Renal cortex interstitium (tissue), 11 donors: ENCODE measurements around the gene TTBK1. TPM values are rescaled to one million over a fixed set of nuclear protein-coding genes. Genes with fewer than 3 reads are reported as not detected.

Source experiments
- DNase-seq, 11 donors: peaks; one replicate each; pipeline ENCODE4 v3.0.0-alpha.2; 2013; ENCODE audit warnings: low read depth in 9 of 11, low spot score in 4 of 11; ENCODE audit errors: extremely low read depth in 1 of 11
- polyA plus RNA-seq, 3 donors: library from polyadenylated mRNA; unstranded; fragments of 120-200 nt; gene quantifications; one replicate each; pipeline ENCODE4 v1.2.1, GENCODE V29; 2013; ENCODE audit not compliant: insufficient read length in 3 of 3

The TTBK1 gene
- polyA plus RNA-seq, 3 donors: 0.26 to 0.51 (median 0.29) TPM

DNA sequence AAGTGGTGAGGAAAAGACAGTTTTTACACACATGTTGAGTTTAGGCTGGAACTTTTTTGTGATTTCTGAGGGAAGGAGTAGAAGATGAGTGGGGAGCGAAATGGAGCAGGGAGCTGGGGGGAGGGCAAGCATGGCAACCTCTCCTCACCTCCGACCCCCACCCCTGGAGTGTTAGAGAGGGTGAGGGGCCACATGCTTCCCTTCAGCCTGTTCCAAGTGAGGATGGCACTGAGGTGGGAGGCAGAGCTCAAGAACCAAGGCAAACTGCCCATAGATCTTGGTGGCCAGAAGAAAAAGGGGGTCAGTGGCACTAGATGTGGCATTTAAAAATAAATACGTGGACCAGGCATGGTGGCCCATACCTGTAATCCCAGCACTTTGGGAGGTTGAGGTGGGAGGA is 4.8 kb downstream of the TTBK1 start:
- no peak for DNase-seq

DNA sequence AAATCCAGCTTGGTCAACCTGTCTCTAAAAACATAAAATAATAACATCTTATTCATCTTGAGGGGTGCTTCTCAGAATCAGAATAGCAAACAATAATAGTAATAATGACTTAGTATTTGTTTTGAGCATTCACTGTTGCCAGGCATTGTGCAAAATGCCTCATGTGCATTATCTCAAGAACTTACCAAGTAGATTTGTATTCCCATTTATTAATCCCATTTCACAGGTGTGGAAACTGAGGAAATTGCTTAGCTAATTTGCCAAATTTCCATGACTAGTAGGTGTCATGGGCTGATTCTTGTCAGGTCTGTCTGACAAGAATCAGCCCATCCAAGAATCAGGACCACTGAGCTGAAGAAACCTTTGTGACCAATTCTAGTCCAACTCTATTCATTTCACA is 5.5 kb downstream of the TTBK1 start:
- no peak for DNase-seq

DNA sequence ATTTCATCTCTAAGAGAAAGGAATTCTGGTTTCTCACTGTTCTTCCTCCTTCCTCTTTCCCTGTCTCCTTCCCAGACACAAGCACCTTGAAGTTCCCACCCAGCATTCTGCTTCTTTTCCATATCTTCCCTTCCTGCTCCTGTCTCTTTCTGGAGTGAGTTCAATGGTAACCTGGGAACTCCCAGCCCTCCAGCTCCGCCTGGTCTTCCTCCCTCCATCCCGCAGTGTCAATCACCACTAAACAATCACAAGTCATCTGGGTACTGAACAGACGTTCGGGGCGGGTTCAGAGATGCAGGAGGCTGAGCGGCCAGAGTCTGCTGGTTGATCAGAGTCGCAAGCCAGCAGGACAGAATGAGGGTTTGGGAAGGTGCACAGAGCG is 7.7 kb downstream of the TTBK1 start:
- DNase-seq: no peak

DNA sequence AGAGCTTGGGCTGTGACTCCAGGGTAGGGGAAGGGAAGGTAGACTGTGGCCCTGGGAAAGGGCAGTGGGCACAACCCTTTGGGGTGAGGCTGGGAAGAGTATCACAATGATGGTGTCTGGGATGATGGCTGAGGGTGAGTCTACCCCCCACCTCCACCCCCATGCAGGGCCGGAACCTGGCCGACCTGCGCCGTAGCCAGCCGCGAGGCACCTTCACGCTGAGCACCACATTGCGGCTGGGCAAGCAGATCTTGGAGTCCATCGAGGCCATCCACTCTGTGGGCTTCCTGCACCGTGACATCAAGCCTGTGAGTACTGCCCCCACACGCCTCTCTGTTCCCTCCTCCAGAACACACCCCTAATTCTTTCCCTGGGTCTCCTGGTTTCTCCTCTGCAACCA is 10.1 kb downstream of the TTBK1 start:
- no peak for DNase-seq

DNA sequence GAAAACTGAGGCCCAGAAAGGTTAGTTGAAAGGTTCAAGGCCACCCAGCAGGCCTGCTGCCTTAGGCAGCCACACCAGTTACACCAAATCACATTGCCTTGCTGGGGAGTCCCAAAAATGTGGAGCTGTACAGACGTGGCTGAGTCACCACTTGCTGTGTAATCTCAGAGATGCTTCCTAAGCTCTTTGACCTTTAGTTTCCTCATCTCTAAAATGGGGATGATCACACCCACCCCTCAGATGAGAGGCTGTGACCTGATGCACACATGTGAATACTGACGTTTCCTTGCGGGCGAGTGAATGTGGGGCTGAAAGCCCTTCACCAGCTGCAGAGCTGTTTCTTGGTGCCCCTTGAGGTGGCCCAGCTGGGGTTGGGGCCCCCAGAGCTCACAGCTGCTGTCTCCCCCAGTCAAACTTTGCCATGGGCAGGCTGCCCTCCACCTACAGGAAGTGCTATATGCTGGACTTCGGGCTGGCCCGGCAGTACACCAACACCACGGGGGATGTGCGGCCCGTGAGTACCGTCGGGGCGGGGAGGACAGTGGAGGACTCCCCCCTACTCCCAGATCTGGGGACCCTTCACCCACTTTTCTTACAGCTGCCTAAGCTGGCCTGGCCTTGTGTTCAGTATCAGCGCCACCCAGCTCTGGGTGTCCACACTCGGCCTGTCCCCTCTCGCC is 11.0 kb downstream of the TTBK1 start:
- DNase-seq: no peak

DNA sequence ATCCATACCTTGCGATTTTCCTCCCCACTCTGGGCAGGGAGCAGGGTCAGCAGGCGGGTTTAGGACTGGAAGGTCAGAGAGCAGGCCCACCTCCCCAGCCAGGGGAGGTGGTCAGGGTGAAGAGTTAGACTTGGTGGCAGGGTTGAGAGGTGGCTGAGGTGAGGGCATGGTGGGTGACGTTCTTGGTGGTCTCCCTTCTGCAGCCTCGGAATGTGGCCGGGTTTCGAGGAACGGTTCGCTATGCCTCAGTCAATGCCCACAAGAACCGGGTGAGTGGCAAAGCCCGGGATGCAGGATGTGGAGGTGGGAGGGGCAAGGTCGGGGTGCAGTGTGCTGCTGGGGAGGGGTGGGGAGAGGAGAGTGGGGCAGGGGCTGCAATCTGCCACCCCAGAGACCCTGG is 11.6 kb downstream of the TTBK1 start:
- no peak for DNase-seq

DNA sequence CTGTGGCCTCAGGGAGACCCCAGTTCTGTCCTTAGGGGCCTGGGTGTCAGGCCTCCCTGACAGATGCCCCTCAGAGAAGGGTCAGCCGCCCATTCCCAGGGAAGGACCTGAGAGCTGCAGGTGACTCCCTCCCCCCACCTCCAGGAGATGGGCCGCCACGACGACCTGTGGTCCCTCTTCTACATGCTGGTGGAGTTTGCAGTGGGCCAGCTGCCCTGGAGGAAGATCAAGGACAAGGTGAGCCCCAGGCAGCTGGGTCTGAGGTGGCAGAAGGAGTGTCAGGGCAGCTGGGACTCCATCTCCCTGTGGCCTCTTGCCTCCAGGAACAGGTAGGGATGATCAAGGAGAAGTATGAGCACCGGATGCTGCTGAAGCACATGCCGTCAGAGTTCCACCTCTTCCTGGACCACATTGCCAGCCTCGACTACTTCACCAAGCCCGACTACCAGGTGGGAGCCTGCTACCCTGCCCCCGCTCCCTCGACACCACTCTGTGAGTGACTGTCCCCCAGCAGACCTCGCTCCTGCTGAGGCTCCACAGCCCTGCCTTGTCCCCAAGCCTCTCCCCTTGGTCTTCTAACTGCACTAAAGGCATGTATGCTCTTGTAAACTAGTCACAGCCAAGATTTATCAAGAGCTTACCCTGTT is 12.2 kb downstream of the TTBK1 start:
- no peak for DNase-seq

DNA sequence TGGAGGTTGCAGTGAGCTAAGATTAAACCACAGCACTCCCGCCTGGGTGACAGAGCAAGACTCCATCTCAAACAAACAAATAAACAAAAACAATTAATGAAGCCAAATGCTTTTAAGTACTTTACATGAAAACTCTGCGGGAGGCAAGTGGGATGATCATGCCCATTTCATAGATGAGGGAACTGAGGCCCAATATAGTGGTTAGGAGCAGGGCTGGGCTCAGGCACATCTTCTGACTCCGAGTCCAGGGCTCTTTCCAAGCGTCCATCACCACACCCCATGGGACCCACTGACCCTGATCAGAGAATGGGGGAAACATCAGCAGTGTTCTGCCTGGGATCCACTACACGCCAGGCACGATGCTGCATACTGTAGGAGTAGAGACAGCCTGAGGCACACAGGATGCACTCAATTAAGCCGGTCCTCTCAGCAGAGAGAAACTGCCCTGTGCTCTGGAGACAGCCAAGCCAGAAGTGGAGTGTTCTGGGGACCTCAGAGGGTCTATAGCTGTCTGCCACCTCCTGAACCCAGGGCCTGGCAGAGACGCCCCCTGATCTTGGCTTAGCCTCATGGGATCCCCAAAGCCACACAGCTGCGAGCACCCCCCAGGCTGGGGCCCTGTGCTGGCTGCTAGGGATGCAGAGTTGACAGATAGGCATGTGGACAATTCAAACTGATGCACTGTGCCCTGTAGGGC is 13.5 kb downstream of the TTBK1 start:
- no peak for DNase-seq

DNA sequence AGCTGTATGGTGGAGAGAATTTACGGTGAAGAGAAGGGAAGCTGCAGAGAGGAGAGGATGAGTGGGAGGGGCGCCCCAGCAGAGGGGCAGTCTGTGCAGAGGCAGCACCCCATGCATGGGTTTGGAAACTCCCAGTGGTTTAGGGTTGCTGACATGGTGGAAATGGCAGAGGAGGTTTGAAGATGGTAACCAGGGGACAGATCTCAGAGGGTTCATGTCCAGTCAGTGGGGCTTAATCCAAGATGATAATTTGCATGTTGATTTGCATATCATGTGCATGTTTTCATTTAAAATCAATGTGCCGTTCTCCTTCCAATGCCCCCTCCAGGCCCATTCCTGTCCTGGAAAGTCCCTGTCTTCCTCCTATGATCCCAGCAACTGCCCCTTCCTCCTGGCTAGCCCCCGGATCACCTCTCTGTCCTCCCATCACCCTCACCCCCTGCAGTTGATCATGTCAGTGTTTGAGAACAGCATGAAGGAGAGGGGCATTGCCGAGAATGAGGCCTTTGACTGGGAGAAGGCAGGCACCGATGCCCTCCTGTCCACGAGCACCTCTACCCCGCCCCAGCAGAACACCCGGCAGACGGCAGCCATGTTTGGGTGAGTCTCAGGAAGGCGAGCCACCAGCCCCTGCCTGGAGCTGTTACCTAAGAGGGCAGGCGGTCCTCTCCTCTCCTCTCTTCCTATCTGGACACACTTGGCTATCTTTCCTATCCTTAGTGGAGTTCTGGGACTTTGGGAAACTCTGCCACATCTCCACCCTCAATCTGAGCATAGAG is 14.3 kb downstream of the TTBK1 start:
- DNase-seq: no peak

DNA sequence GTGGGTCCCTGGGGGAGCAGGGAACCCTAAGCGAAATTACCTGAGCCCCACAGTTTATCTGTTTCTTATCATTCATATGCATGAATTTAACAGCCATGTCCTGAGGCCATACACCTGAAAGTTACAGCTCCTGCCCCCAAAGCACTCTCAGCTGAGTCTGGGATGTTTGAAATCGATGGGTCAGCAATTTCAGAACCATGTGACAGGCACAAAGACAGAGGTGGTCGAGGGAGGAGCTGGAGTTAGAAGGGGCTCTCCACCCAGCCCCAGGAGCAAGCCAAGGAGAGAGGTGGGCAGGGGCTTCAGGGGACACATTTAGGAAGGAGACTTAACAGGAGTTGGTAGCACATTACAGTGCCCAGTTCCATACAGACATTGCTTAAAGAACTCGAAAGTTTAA is 14.9 kb downstream of the TTBK1 start:
- DNase-seq: no peak

DNA sequence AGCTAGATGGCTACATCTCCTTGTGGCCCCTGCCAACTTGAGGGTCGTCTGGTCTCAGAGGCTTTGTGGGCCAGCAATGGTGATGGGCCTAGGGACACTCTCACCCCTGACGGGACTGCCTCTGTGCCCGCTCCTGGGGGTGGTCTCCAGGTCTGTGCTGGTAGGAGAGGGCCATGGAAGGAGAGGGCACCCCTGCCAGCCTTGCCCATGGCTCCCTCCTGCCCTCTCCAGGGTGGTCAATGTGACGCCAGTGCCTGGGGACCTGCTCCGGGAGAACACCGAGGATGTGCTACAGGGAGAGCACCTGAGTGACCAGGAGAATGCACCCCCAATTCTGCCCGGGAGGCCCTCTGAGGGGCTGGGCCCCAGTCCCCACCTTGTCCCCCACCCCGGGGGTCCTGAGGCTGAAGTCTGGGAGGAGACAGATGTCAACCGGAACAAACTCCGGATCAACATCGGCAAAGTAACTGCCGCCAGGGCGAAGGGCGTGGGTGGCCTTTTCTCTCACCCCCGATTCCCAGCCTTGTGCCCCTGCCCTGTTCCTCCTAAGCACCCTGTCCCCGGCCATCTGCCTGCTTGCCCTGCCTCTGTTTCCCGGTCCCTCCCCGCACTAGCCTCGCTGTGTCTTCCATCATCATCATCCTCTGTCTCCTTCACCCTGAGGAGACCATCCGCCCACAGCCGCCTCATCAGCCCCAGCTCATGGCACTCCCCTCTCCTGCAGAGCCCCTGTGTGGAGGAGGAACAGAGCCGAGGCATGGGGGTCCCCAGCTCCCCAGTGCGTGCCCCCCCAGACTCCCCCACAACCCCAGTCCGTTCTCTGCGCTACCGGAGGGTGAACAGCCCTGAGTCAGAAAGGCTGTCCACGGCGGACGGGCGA is 15.8 kb downstream of the TTBK1 start:
- no peak for DNase-seq

DNA sequence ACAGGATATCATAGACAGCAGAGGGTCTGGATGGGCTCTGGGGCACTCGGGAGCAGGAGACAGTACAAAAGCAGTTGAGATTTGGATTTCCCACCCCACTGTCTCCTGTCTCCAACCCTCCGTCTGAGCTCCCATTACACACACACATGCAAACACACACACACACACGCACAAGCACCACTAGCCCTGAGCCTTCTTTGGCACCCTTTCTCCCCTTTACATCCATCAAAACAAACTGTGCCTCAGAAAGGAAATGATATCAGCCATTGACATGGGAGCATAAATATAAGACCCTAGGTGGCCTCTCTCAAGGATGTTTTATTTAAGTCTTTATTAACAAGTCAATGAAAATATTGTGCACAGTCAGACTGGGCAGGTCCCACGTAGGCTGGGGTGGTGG is 17.5 kb downstream of the TTBK1 start:
- DNase-seq: no peak

DNA sequence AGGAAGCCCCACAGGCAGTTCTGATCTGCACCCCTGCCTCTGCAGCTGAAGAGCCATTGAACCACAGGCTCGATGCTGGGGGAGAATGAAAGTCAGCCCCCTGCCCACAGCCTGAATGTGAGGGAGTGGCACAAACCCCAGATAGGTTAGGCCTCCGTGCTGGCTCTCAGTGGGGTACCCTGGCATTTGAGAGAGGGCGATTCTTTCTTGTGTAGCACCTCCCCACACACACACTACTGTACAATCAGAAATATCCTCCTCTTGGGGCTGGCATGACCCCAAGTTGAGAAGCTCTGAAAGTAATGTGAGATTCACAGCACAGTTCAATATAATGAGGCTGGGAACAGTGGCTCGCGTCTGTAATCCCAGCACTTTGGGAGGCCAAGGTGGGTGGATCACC is 17.9 kb downstream of the TTBK1 start:
- DNase-seq: no peak

DNA sequence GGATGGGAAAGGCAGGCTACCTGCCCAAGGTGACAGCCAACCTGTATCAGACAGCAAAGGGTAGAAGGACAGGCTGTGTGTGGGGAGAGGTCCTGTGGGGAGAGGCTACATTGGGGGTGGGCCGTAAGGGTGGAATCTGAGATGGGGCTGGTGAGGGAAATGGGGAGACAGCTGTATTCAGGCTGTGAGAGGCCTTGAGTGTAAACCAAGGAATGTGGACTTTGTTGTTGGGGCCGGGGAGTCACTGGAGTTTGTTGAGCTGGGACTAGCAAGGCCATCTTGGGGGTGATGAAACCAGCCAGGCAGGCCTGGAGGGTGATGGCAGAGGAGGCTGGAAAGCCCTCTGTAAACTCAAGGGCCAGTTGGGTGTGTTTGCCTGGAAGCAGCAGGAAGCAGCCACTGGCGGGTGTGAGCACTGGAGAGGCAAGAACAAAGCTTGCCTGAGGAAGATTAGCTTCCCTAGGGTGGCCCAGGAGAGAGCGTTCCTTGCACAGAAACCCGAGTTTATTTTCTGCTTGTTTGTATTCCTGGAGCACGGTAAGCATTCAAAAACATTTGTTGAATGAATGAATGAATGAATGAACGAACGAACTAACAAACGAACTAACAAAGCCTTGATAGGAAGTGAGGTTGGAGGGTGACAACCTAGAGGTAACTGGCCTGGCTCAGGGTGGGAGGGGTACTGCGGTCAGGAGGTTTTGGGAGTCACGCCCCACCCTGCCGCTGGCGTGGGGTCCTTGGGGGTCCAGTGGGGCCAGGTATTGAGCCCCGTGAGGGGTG is 18.9 kb downstream of the TTBK1 start:
- no peak for DNase-seq

DNA sequence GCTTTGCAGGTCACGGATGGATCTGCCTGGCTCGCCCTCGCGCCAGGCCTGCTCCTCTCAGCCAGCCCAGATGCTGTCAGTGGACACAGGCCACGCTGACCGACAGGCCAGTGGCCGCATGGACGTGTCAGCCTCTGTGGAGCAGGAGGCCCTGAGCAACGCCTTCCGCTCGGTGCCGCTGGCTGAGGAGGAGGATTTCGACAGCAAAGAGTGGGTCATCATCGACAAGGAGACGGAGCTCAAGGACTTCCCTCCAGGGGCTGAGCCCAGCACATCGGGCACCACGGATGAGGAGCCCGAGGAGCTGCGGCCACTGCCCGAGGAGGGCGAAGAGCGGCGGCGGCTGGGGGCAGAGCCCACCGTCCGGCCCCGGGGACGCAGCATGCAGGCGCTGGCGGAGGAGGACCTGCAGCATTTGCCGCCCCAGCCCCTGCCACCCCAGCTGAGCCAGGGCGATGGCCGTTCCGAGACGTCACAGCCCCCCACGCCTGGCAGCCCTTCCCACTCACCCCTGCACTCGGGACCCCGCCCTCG is 19.6 kb downstream of the TTBK1 start:
- DNase-seq: no peak

DNA sequence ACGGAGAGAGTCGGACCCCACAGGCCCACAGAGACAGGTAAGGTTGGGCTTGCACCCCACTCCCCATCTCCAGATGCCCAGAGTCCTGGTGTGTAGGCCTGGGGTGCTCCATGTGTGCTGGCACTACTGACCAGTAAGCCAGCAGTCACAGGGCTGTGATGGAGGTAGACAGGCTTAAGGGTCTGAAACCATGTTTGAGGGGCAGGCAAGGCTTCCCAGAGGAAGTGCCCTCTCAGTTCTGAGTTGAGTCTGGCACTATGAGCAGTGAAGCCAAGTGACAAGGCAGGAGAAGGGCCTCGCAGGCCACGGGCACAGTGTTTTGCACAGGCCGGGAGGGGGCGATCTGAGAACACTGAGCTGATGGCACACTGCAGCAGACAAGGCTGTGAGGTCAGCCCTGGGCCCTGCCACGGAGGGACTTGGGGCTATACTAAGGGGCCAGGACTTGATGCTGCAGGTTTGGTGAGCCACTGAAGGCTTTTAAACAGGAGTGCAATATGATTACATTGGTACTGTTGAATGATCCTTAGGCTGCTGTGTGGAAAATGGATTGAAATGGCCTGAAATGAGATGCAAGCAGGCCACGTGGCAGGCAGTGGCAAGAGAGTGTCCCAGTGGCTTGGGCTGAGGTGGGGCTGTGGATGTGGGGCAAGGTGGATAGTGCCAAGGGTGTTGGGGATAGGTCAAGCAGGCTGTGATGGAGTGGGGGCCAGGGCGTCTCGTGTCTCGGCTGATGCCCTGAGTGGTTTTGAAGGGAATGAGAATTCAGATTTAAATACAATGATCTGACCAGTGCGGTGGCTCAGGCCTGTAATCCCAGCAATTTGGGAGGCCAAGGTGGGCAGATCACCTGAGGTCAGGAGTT is 20.3 kb downstream of the TTBK1 start:
- no peak for DNase-seq

DNA sequence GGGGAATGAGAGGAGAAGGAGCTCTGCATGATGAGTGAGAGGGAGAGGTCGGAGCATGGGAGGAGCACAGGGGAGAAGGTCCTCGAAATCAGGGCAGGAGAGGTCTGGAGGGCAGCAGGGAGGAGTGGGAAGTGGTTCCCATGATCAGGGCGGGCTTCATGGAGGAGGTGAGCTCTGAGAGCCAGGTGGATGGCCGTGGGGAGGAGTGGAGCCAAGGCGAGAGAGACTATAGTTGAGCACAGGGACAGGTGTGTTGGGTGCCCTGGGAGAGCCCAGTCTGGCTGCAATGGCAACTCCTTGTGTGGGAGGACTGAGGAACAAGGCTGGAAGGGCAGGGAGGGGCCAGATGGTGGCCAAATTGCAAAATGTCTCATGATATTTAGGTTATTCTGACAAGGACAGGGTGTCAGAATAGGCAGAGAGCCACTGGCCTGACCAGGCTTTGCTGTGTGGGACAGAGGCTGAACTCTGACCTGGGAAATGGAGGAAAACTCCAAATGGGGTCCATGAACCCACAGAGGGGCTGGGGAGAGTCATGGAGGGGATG is 21.4 kb downstream of the TTBK1 start:
- DNase-seq: no peak
